Measurements from ENCODE around the gene BACH2.

Gene BACH2

GRCh38 chr6:90231798-90232197 is 64.8 kb downstream of the BACH2 start:
- H3K23ac ChIP-seq (ENCODE audit: low read length in 2 of 2): no peak overlapping the region
- H2BK12ac ChIP-seq (ENCODE audit: low read length in 2 of 2): no peak overlapping the region
- no peaks in the 10 kb centered on the region for H3K79me1 ChIP-seq (replicated peaks; ENCODE audit: low read length, poor library complexity, severe bottlenecking)
- no peak overlapping the region for H3K4me2 ChIP-seq (ENCODE audit: low read length, poor library complexity, severe bottlenecking)
- H2AK5ac ChIP-seq (ENCODE audit: low read length, severe bottlenecking): no peak overlapping the region
- H3K18ac ChIP-seq (ENCODE audit: low read depth in 1 of 2, low read length in 2 of 2): no peak overlapping the region
- no peak overlapping the region for H3K14ac ChIP-seq (ENCODE audit: low read length in 2 of 2)
- no peaks in the 10 kb centered on the region for H3K27me3 ChIP-seq (ENCODE audit: control insufficient read depth in 1 of 2, insufficient read depth in 1 of 2, low read length in 2 of 2)
- H3K4me1 ChIP-seq (ENCODE audit: control insufficient read depth, insufficient read depth, low read depth, low read length): peaks cover 4% of the 10 kb centered on the region
- no peak overlapping the region for H2BK5ac ChIP-seq (ENCODE audit: low read depth, low read length, poor library complexity, severe bottlenecking)
- no peak overlapping the region for H4K91ac ChIP-seq (ENCODE audit: low read length)
- H2AFZ ChIP-seq (ENCODE audit: low read depth, low read length): no peak overlapping the region
- no peak overlapping the region for H3K4me3 ChIP-seq (ENCODE audit: insufficient read depth in 1 of 2, low read depth in 1 of 2, low read length in 2 of 2)
- no peak overlapping the region for H3K4ac ChIP-seq (ENCODE audit: low read depth in 1 of 2, low read length in 2 of 2)
- no peak overlapping the region for H2BK120ac ChIP-seq (ENCODE audit: low read depth, low read length)
- DNase-seq: no peak
- no peaks in the 10 kb centered on the region for H3K9me3 ChIP-seq (ENCODE audit: control insufficient read depth, low read length)
- H3K9ac ChIP-seq (ENCODE audit: low read length): no peak overlapping the region
- no peak overlapping the region for H2BK15ac ChIP-seq (ENCODE audit: low read depth, poor library complexity, severe bottlenecking)
- H4K8ac ChIP-seq (ENCODE audit: low read length): no peak overlapping the region
- H3K36me3 ChIP-seq (ENCODE audit: control insufficient read depth in 1 of 2, insufficient read depth in 2 of 2, low read depth in 1 of 2, low read length in 2 of 2): no peaks in the 10 kb centered on the region
- no CpG with 5 or more reads among the region's 1 CpG for WGBS
- H3K27ac ChIP-seq (ENCODE audit: low read length, poor library complexity, severe bottlenecking): no peak overlapping the region

GRCh38 chr6:90231308-90231707 is 65.3 kb downstream of the BACH2 start:
- H3K9me3 ChIP-seq (ENCODE audit: control insufficient read depth, low read length): no peaks in the 10 kb centered on the region
- no peak overlapping the region for H4K91ac ChIP-seq (ENCODE audit: low read length)
- H2AK5ac ChIP-seq (ENCODE audit: low read length, severe bottlenecking): no peak overlapping the region
- no peak for DNase-seq
- H2BK5ac ChIP-seq (ENCODE audit: low read depth, low read length, poor library complexity, severe bottlenecking): no peak overlapping the region
- peaks cover 4% of the 10 kb centered on the region for H3K4me1 ChIP-seq (ENCODE audit: control insufficient read depth, insufficient read depth, low read depth, low read length)
- H3K23ac ChIP-seq (ENCODE audit: low read length in 2 of 2): no peak overlapping the region
- no peak overlapping the region for H4K8ac ChIP-seq (ENCODE audit: low read length)
- no peak overlapping the region for H2BK12ac ChIP-seq (ENCODE audit: low read length in 2 of 2)
- H3K18ac ChIP-seq (ENCODE audit: low read depth in 1 of 2, low read length in 2 of 2): no peak overlapping the region
- H3K79me1 ChIP-seq (replicated peaks; ENCODE audit: low read length, poor library complexity, severe bottlenecking): no peaks in the 10 kb centered on the region
- H3K4me2 ChIP-seq (ENCODE audit: low read length, poor library complexity, severe bottlenecking): no peak overlapping the region
- WGBS: 59% methylated on average over 2 of the region's 2 CpGs
- H2BK120ac ChIP-seq (ENCODE audit: low read depth, low read length): no peak overlapping the region
- no peak overlapping the region for H3K27ac ChIP-seq (ENCODE audit: low read length, poor library complexity, severe bottlenecking)
- H2BK15ac ChIP-seq (ENCODE audit: low read depth, poor library complexity, severe bottlenecking): no peak overlapping the region
- no peaks in the 10 kb centered on the region for H3K36me3 ChIP-seq (ENCODE audit: control insufficient read depth in 1 of 2, insufficient read depth in 2 of 2, low read depth in 1 of 2, low read length in 2 of 2)
- no peak overlapping the region for H3K14ac ChIP-seq (ENCODE audit: low read length in 2 of 2)
- no peak overlapping the region for H3K4ac ChIP-seq (ENCODE audit: low read depth in 1 of 2, low read length in 2 of 2)
- H3K4me3 ChIP-seq (ENCODE audit: insufficient read depth in 1 of 2, low read depth in 1 of 2, low read length in 2 of 2): no peak overlapping the region
- no peaks in the 10 kb centered on the region for H3K27me3 ChIP-seq (ENCODE audit: control insufficient read depth in 1 of 2, insufficient read depth in 1 of 2, low read length in 2 of 2)
- H3K9ac ChIP-seq (ENCODE audit: low read length): no peak overlapping the region
- no peak overlapping the region for H2AFZ ChIP-seq (ENCODE audit: low read depth, low read length)

- no peaks in the 10 kb centered on the region for H3K36me3 ChIP-seq (ENCODE audit: control insufficient read depth in 1 of 2, insufficient read depth in 2 of 2, low read depth in 1 of 2, low read length in 2 of 2)
- no peak overlapping the region for H2BK120ac ChIP-seq (ENCODE audit: low read depth, low read length)
- peak overlapping the region; percentile 35 for H4K8ac ChIP-seq (ENCODE audit: low read length)
- H2BK5ac ChIP-seq (ENCODE audit: low read depth, low read length, poor library complexity, severe bottlenecking): no peak overlapping the region
- H2BK12ac ChIP-seq (ENCODE audit: low read length in 2 of 2): no peak overlapping the region
- no peak overlapping the region for H2AK5ac ChIP-seq (ENCODE audit: low read length, severe bottlenecking)
- WGBS: 44% methylated on average over 1 of the region's 3 CpGs
- peak overlapping the region in 1 of 2 experiments; percentile 91 for H3K18ac ChIP-seq (ENCODE audit: low read depth in 1 of 2, low read length in 2 of 2)
- H3K9ac ChIP-seq (ENCODE audit: low read length): no peak overlapping the region
- no peaks in the 10 kb centered on the region for H3K9me3 ChIP-seq (ENCODE audit: control insufficient read depth, low read length)
- no peaks in the 10 kb centered on the region for H3K79me1 ChIP-seq (replicated peaks; ENCODE audit: low read length, poor library complexity, severe bottlenecking)
- no peak overlapping the region for H3K27ac ChIP-seq (ENCODE audit: low read length, poor library complexity, severe bottlenecking)
- H3K23ac ChIP-seq (ENCODE audit: low read length in 2 of 2): no peak overlapping the region
- peaks cover 4% of the 10 kb centered on the region for H3K4me1 ChIP-seq (ENCODE audit: control insufficient read depth, insufficient read depth, low read depth, low read length)
- no peak overlapping the region for H3K4me2 ChIP-seq (ENCODE audit: low read length, poor library complexity, severe bottlenecking)
- H2BK15ac ChIP-seq (ENCODE audit: low read depth, poor library complexity, severe bottlenecking): no peak overlapping the region
- H2AFZ ChIP-seq (ENCODE audit: low read depth, low read length): no peak overlapping the region
- no peak overlapping the region for H3K4ac ChIP-seq (ENCODE audit: low read depth in 1 of 2, low read length in 2 of 2)
- H3K14ac ChIP-seq (ENCODE audit: low read length in 2 of 2): no peak overlapping the region
- H4K91ac ChIP-seq (ENCODE audit: low read length): no peak overlapping the region
- no peaks in the 10 kb centered on the region for H3K27me3 ChIP-seq (ENCODE audit: control insufficient read depth in 1 of 2, insufficient read depth in 1 of 2, low read length in 2 of 2)
- H3K4me3 ChIP-seq (ENCODE audit: insufficient read depth in 1 of 2, low read depth in 1 of 2, low read length in 2 of 2): no peak overlapping the region
- DNase-seq: no peak
Observed at GRCh38 chr6:90230548-90231215, 66.0 kb downstream of the BACH2 start.

GRCh38 chr6:90229331-90230010 is 67.2 kb downstream of the BACH2 start:
- 97% methylated on average over 10 of the region's 10 CpGs for WGBS
- no peak overlapping the region for H2BK12ac ChIP-seq (ENCODE audit: low read length in 2 of 2)
- H3K4ac ChIP-seq (ENCODE audit: low read depth in 1 of 2, low read length in 2 of 2): no peak overlapping the region
- peaks cover 4% of the 10 kb centered on the region for H3K4me1 ChIP-seq (ENCODE audit: control insufficient read depth, insufficient read depth, low read depth, low read length)
- no peak overlapping the region for H2AFZ ChIP-seq (ENCODE audit: low read depth, low read length)
- no peak overlapping the region for H2BK15ac ChIP-seq (ENCODE audit: low read depth, poor library complexity, severe bottlenecking)
- no peaks in the 10 kb centered on the region for H3K27me3 ChIP-seq (ENCODE audit: control insufficient read depth in 1 of 2, insufficient read depth in 1 of 2, low read length in 2 of 2)
- DNase-seq: no peak
- no peak overlapping the region for H3K4me2 ChIP-seq (ENCODE audit: low read length, poor library complexity, severe bottlenecking)
- no peak overlapping the region for H4K91ac ChIP-seq (ENCODE audit: low read length)
- H2AK5ac ChIP-seq (ENCODE audit: low read length, severe bottlenecking): no peak overlapping the region
- no peaks in the 10 kb centered on the region for H3K9me3 ChIP-seq (ENCODE audit: control insufficient read depth, low read length)
- H2BK120ac ChIP-seq (ENCODE audit: low read depth, low read length): no peak overlapping the region
- no peak overlapping the region for H3K23ac ChIP-seq (ENCODE audit: low read length in 2 of 2)
- no peaks in the 10 kb centered on the region for H3K79me1 ChIP-seq (replicated peaks; ENCODE audit: low read length, poor library complexity, severe bottlenecking)
- H3K27ac ChIP-seq (ENCODE audit: low read length, poor library complexity, severe bottlenecking): no peak overlapping the region
- H3K14ac ChIP-seq (ENCODE audit: low read length in 2 of 2): no peak overlapping the region
- H2BK5ac ChIP-seq (ENCODE audit: low read depth, low read length, poor library complexity, severe bottlenecking): no peak overlapping the region
- H3K4me3 ChIP-seq (ENCODE audit: insufficient read depth in 1 of 2, low read depth in 1 of 2, low read length in 2 of 2): no peak overlapping the region
- no peaks in the 10 kb centered on the region for H3K36me3 ChIP-seq (ENCODE audit: control insufficient read depth in 1 of 2, insufficient read depth in 2 of 2, low read depth in 1 of 2, low read length in 2 of 2)
- no peak overlapping the region for H3K9ac ChIP-seq (ENCODE audit: low read length)
- no peak overlapping the region for H4K8ac ChIP-seq (ENCODE audit: low read length)
- H3K18ac ChIP-seq (ENCODE audit: low read depth in 1 of 2, low read length in 2 of 2): no peak overlapping the region
